Ascending aorta (tissue), 2 donors: ENCODE data around the gene SAFB. TPM values are rescaled to one million over a fixed set of nuclear protein-coding genes. Genes with fewer than 3 reads are reported as not detected.
A peak's percentile ranks its signal among the peaks of the same experiment; 100 is the strongest.

ENCODE experiments used
- DNase-seq, 2 donors: peaks; one replicate each; pipeline ENCODE4 v3.0.0-alpha.2; 2019; ENCODE audit warnings: low spot score in 2 of 2
- H3K27ac ChIP-seq, 2 donors: fragments of 200-600 bp; sonication (generic); one replicate each; pipeline ENCODE4 v1.5.1; 2016 to 2017; ENCODE audit warnings: mild to moderate bottlenecking in 1 of 2
- H3K27me3 ChIP-seq: fragments of 200-600 bp; sonication (generic); one replicate; pipeline ENCODE4 v1.5.1; 2017
- H3K36me3 ChIP-seq, 2 donors: fragments of 200-600 bp; sonication (generic); one replicate each; pipeline ENCODE4 v1.5.1; 2016
- H3K4me1 ChIP-seq, 2 donors: fragments of 200-600 bp; sonication (generic); one replicate each; pipeline ENCODE4 v1.5.1; 2016 to 2017; ENCODE audit warnings: mild to moderate bottlenecking in 1 of 2
- H3K4me3 ChIP-seq, 2 donors: fragments of 200-600 bp; sonication (generic); one replicate each; pipeline ENCODE4 v1.5.1; 2016 to 2017; ENCODE audit warnings: mild to moderate bottlenecking in 1 of 2
- H3K9me3 ChIP-seq, 2 donors: fragments of 200-600 bp; sonication (generic); one replicate each; pipeline ENCODE4 v1.5.1; 2016
- intact Hi-C: fragments of 100-400 bp; cut with DNase I; formaldehyde crosslinking; loops from one replicate; pipeline ENCODE4 v1.15.1; 2023
- total RNA-seq: library from RNA; depleted of rRNA; stranded (reverse); fragments of >200 nt; gene quantifications from one replicate; pipeline ENCODE4 v1.1.0, GENCODE V29; 2016
- TF ChIP-seq, protein P1 (sequence below), 3 experiments: fragments of 200-600 bp in 2 of 3; fragments of 450-650 bp in 1 of 3; sonication (generic) in 2 of 3; IDR thresholded peaks; one replicate each; pipeline ENCODE4 v1.5.1; 2016 to 2019; ENCODE audit warnings: antibody characterized with exemption in 3 of 3, mild to moderate bottlenecking in 1 of 3, moderate library complexity in 1 of 3

SAFB gene
- total RNA-seq, 1 donor from 2014 or later, result 114 TPM

DNA sequence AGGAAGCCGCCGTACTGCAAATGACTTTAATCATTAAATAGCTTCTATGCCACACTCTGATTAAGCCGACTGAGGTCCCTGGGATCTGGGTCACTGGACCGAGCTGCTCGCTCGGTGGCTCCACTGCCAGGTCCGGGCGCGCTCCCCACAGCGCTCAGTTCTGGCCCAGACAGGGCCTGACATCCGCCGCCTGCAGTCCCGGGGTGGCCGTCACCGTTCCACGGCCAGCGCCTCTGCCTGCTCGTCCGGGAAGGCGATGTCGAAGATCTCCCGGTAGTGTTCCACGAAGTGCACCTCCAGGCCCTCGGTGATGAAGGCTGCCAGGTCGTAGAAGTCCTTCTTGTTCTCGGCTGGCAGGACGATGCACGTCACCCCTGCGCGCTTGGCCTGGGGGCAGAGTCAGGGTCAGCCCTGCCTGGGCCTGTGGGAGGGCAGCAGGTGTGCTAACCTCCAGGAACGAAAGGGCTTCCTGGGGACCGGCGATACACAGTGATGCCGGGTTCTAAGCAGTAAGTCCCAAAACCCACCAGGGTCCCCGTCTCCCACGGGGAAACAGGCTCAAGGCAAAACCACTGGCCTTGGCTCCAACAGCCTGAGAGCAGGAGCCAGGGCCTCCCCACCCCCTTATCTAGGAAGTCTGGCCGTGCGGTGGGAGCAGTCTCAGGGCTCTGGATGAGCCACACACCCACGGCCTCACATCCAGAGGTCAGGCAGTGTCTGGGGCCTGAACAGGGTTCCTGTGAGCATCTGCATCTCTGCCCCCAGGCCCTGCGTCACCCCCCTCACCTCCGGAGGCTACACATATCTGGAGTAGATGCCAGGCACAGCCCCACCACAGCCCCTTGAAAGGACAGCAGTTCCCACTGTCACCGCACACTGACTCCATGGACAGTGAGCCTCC lies 69.2 kb downstream of the SAFB start:
- intact Hi-C loops, result loop anchor here (2.0 kb wide), 1 partner anchor 69 kb away; the partner anchor contains the start of genes SAFB and SAFB2

DNA sequence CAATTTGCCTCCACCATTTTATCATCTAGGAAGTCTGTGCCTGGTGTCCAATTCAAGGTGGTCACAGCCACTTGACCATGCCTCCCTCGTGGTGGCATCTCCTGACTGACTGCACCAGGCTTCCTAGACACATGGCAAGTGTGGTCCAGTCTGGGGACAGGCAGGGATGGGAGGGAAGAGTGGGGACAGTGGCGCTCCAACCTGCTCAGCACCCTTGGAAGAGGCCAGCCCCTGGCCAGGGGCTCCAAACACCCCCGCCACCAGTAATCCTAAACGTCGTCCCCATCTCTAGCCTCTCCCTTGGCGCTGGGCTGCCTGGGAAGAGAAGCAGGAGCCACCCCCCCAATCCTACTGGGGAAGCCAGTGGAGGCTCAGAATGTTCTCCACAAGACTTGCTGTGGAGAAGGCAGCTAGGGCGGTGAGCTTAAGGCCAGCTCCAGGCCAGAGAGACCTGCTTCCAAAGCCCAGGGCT lies 69.9 kb downstream of the SAFB start:
- Histone ChIP-seq H3K36me3 (peaks cover 55 to 58% of the 10 kb centered on the region in 2 donors), H3K27ac (no peak overlapping the region), H3K27me3 (no peaks in the 10 kb centered on the region), H3K4me3 (no peak overlapping the region), H3K9me3 (no peaks in the 10 kb centered on the region), H3K4me1 (peaks cover 5 to 11% of the 10 kb centered on the region in 2 donors)
- no peak for DNase-seq
- intact Hi-C loops, result no loop called here
- TF ChIP-seq, protein P1, sequence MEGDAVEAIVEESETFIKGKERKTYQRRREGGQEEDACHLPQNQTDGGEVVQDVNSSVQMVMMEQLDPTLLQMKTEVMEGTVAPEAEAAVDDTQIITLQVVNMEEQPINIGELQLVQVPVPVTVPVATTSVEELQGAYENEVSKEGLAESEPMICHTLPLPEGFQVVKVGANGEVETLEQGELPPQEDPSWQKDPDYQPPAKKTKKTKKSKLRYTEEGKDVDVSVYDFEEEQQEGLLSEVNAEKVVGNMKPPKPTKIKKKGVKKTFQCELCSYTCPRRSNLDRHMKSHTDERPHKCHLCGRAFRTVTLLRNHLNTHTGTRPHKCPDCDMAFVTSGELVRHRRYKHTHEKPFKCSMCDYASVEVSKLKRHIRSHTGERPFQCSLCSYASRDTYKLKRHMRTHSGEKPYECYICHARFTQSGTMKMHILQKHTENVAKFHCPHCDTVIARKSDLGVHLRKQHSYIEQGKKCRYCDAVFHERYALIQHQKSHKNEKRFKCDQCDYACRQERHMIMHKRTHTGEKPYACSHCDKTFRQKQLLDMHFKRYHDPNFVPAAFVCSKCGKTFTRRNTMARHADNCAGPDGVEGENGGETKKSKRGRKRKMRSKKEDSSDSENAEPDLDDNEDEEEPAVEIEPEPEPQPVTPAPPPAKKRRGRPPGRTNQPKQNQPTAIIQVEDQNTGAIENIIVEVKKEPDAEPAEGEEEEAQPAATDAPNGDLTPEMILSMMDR (IDR thresholded peaks at IDR 0.05), result no peak

More for the DNA sequence above, 69.2 kb downstream of the SAFB start:
- no peaks in the 10 kb centered on the region for H3K27me3 ChIP-seq
- TF ChIP-seq, protein P1 (IDR thresholded peaks at IDR 0.05), result no peak
- H3K9me3 ChIP-seq, result no peaks in the 10 kb centered on the region
- no peak for DNase-seq
- peak overlapping the region; percentile 65 to 70 for H3K4me3 ChIP-seq
- peaks cover 5 to 11% of the 10 kb centered on the region in 2 donors for H3K4me1 ChIP-seq
- peak overlapping the region; percentile 85 to 88 for H3K27ac ChIP-seq
- peaks cover 54 to 56% of the 10 kb centered on the region in 2 donors for H3K36me3 ChIP-seq

DNA sequence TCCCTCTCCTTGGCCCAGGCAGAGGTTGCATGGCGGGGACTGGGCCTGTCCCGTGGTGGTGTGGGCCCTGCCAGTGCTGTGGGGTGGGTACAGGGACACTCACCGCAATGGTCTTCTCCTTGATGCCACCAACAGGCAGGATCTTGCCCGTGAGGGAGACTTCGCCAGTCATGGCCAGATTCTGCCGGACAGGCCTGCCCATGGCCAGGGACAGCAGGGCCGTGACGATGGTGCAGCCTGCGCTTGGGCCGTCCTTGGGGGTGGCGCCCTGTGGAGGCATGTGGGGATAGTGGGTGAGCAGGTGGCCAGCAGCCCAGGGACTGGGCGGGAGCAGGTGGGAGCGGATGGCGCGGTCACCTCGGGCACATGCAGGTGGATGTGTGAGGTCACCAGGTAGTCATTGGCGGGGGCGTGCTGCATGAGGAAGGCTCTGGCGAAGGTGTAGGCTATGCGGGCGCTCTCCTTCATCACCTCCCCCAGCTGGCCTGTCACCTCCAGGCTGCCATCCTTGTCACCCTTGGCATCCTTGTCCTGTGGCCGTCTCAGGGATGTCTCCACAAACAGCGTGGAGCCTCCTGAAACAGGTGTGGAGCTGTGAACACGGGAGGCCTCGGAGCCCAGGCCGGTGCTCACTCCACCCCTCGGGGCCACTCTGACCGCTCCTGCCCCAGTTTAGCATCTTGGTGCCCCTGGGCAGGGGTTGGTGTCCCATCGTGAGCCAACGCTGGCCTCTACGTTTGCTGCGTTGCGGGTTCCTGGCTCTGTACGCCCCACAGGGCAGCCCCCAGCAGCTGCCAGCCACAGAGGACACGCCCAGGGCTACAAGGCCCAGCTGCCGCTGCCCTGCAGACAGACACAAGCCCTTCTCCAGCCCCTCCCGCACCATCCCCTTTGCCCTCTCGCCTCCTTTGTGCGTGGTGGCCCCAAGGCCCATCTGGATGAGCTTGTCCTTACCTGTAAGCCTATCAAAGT lies 70.6 kb downstream of the SAFB start:
- intact Hi-C loops, result no loop called here
- Histone ChIP-seq H3K9me3 (no peaks in the 10 kb centered on the region), H3K4me3 (no peak overlapping the region), H3K27ac (no peak overlapping the region), H3K27me3 (no peaks in the 10 kb centered on the region), H3K36me3 (peaks cover 62 to 65% of the 10 kb centered on the region in 2 donors), H3K4me1 (peaks cover 5 to 11% of the 10 kb centered on the region in 2 donors)
- no peak for DNase-seq
- TF ChIP-seq, protein P1 (IDR thresholded peaks at IDR 0.05), result no peak

DNA sequence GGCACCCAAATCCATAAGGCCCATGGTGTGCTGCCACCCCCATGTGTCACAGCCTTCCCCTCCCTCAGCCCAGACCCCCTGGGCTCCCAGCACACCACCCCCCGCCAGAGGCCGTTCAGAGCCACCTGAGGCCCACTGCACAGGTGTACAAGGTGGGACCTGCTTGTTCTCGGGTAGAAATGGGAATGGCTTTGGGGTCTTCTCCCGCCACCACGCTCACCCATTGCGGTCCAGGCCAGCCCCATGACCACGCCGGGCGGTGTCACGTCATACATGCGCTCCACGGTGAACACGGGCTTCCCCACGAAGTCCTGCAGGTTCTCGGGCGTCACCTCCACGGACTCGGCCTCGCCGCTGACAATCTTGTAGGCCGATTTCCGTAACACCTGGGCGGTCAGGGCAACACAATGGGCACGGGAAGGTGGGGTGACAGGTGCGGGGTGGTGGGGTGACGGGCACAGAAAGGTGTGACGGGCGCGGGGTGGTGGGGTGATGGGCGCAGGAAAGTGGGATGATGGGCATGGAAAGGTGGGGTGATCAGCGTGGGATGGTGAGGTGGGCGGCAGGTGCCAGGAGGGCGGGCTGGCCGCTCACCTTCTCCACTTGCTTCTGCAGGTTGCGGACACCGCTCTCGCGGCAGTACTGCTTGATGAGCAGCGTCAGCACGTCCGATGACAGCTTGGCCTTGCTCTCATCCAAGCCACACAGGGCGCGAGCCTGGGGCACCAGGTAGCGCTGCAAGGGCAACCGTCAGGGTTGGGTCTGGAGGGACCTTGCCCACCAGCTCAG lies 71.5 kb downstream of the SAFB start:
- no peak for DNase-seq
- Histone ChIP-seq H3K9me3 (no peaks in the 10 kb centered on the region), H3K4me3 (no peak overlapping the region), H3K27me3 (no peaks in the 10 kb centered on the region), H3K36me3 (peaks cover 69 to 74% of the 10 kb centered on the region in 2 donors), H3K27ac (no peak overlapping the region), H3K4me1 (peaks cover 5 to 11% of the 10 kb centered on the region in 2 donors)
- intact Hi-C loops, result no loop called here
- TF ChIP-seq, protein P1 (IDR thresholded peaks at IDR 0.05), result no peak
